Thyroid gland (tissue), 4 donors: ENCODE measurements around the gene CDCA5. TPM values are rescaled to one million over a fixed set of nuclear protein-coding genes. Genes with fewer than 3 reads are reported as not detected.

ENCODE experiments used
- DNase-seq, 2 donors: peaks; one replicate each; pipeline ENCODE4 v3.0.0-alpha.2; 2019
- H3K27ac ChIP-seq, 3 donors: fragments of 200-600 bp; sonication (generic); 1 replicate in 2 of 3; 2 replicates in 1 of 3; pipeline ENCODE4 v1.5.1; 2016 to 2019; ENCODE audit warnings: mild to moderate bottlenecking in 1 of 3, moderate library complexity in 1 of 3
- H3K27me3 ChIP-seq: fragments of 200-600 bp; sonication (generic); one replicate; pipeline ENCODE4 v1.5.1; 2019
- H3K36me3 ChIP-seq, 2 donors: fragments of 200-600 bp; sonication (generic); one replicate each; pipeline ENCODE4 v1.5.1; 2016 to 2019
- H3K4me1 ChIP-seq, 2 donors: fragments of 200-600 bp; sonication (generic); one replicate each; pipeline ENCODE4 v1.5.1; 2017 to 2019
- H3K4me3 ChIP-seq, 3 donors: fragments of 200-600 bp; sonication (generic); replicated peaks in 1 of 3; 1 replicate in 2 of 3; 2 replicates in 1 of 3; pipeline ENCODE4 v1.5.1; 2016; ENCODE audit warnings: mild to moderate bottlenecking in 1 of 3
- H3K9me3 ChIP-seq: fragments of 200-600 bp; sonication (generic); one replicate; pipeline ENCODE4 v1.5.1; 2017
- POLR2A ChIP-seq, 2 donors: fragments of 450-650 bp; IDR thresholded peaks; one replicate each; pipeline ENCODE4 v1.6.1; 2017; ENCODE audit warnings: antibody characterized with exemption in 2 of 2, mild to moderate bottlenecking in 2 of 2, moderate library complexity in 1 of 2
- WGBS, 2 donors: methylation state at CpG; one replicate each; pipeline ENCODE4 v1.1.5; 2017; 5-methylcytosine and 5-hydroxymethylcytosine counted together
- intact Hi-C: fragments of 100-400 bp; cut with DNase I; formaldehyde crosslinking; loops from one replicate; pipeline ENCODE4 v1.15.1; 2023
- total RNA-seq, 4 donors: library from RNA; depleted of rRNA; stranded (reverse); fragments of >200 nt; gene quantifications; one replicate each; pipeline ENCODE4 v1.2.3, GENCODE V29; 2016
- TF ChIP-seq, protein P1 (sequence below), 6 experiments: fragments of 200-600 bp in 3 of 6; fragments of 450-650 bp in 3 of 6; sonication (generic) in 3 of 6; IDR thresholded peaks; one replicate each; pipeline ENCODE4 v1.5.1; 2016 to 2019; ENCODE audit warnings: antibody characterized with exemption in 6 of 6, mild to moderate bottlenecking in 2 of 6, inconsistent platforms in 1 of 6, moderate library complexity in 1 of 6

Gene CDCA5
- total RNA-seq, 4 donors from 2014 or later: 0.71 to 1.8 (median 0.81) TPM; not detected in 1

DNA sequence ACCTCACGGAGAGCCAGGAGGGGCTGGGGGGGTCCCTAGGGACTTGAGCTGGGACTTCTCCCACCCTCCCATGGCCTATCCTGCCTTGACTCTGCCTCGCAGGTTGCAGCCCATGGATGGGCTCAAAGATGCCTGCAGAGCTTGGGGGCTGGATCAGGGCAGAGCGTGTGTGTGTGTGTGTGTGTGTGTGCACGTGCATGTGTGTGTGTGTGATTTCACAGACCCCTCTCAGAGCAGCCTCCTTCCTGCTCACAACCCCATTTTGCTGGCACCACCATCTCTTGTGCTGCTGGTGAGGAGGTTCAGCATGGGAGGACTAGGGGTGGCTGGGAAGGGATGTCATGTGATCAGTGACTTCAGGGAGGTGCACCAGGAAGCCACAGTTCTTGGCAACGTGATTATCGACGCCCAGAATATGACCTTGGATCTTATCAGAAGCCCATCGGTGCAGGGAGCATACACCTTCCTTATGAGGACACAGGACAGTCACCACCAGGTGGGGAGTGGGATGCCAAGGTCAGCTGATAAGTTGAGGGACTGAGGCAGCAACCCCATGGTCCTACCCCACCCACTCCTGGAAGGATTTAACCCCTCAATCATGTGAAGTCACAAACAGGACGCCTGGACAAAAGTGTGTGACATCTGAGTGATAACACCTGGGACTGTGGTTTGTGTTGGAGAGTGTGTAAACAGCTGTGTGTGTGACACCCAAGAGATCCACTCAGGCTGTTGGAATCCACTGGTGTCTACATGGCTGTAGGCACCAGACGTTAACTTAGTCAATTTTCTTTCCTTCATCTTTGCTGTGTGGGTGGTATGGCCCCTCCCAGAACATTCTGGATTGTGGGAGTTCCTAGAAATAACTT lies 23.6 kb downstream of the CDCA5 start:
- no peak for DNase-seq
- no peaks in the 10 kb centered on the region for H3K36me3 ChIP-seq
- no peaks in the 10 kb centered on the region for H3K27me3 ChIP-seq
- no peak overlapping the region for H3K27ac ChIP-seq
- H3K4me1 ChIP-seq: no peaks in the 10 kb centered on the region
- no peak for TF ChIP-seq POLR2A (IDR thresholded peaks at IDR 0.05)
- TF ChIP-seq, protein P1, sequence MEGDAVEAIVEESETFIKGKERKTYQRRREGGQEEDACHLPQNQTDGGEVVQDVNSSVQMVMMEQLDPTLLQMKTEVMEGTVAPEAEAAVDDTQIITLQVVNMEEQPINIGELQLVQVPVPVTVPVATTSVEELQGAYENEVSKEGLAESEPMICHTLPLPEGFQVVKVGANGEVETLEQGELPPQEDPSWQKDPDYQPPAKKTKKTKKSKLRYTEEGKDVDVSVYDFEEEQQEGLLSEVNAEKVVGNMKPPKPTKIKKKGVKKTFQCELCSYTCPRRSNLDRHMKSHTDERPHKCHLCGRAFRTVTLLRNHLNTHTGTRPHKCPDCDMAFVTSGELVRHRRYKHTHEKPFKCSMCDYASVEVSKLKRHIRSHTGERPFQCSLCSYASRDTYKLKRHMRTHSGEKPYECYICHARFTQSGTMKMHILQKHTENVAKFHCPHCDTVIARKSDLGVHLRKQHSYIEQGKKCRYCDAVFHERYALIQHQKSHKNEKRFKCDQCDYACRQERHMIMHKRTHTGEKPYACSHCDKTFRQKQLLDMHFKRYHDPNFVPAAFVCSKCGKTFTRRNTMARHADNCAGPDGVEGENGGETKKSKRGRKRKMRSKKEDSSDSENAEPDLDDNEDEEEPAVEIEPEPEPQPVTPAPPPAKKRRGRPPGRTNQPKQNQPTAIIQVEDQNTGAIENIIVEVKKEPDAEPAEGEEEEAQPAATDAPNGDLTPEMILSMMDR (IDR thresholded peaks at IDR 0.05): no peak
- intact Hi-C loops: no loop called here
- WGBS, 2 donors: 72 to 74% methylated on average over 6 to 10 of the region's 10 CpGs
- no peak overlapping the region for H3K4me3 ChIP-seq
- H3K9me3 ChIP-seq: no peaks in the 10 kb centered on the region

DNA sequence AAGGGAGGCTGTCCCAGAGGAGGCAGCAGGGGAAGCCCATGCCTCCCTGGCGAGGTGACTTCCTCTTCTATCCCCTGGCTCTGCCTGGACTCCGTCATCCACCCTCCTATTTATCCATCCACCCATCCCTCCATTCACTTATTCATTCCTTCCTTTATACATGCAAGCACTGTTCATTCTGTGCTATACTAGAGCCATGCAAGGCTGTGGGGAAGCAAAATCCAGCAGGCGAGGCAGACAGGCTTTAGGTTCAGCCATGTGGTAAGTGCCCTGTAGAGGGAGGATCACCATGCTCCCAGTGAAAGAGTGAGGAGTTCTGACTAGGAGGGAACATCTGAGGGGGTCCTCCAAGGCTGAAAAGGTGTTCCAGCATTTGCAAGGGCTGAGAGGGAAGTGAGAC lies 24.3 kb downstream of the CDCA5 start:
- Histone ChIP-seq H3K4me3 (no peak overlapping the region), H3K4me1 (no peaks in the 10 kb centered on the region), H3K9me3 (no peaks in the 10 kb centered on the region), H3K27me3 (no peaks in the 10 kb centered on the region), H3K36me3 (no peaks in the 10 kb centered on the region), H3K27ac (no peak overlapping the region)
- no peak for DNase-seq
- TF ChIP-seq, protein P1 (IDR thresholded peaks at IDR 0.05): no peak
- no peak for TF ChIP-seq POLR2A (IDR thresholded peaks at IDR 0.05)
- WGBS, 2 donors: 46 to 70% methylated on average over 3 of the region's 3 CpGs
- intact Hi-C loops: no loop called here

DNA sequence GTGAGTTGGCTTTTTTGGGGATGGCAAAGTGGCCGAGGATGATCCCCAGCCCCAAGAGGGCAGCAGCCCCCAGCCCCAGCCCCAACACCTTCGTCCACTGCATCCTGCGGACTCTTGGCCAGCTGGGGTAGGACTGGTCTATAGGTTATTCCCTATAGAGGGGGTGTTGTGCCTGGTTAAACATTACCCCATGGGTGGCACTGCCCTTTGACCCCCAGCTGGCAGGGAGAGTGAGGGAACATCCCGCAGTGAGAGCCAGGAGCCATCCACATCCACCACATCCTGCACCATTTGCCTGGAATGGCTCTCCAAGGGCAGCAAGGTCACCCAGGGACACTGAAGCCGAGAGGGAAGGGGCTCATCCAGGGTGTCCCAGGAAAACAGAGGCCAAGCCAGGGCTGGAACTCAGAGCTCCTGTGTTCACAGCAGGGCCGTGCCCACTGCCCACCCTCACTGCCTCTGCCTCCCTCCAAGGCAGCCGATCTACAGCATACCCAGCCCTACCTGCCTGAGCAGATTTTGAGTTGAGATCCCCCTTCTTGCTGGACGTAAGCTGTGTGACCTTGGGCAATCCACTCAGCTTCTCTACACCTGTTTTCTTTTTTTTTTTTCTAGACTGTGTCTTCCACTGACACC lies 25.3 kb downstream of the CDCA5 start, which contains the start of gene NAALADL1:
TSS of gene NAALADL1 (minus strand) at position 135 of the 636 bp plus-strand sequence. CDS start at position 103, 32 bp downstream.
- DNase-seq: no peak
- no peaks in the 10 kb centered on the region for H3K4me1 ChIP-seq
- intact Hi-C loops: no loop called here

DNA sequence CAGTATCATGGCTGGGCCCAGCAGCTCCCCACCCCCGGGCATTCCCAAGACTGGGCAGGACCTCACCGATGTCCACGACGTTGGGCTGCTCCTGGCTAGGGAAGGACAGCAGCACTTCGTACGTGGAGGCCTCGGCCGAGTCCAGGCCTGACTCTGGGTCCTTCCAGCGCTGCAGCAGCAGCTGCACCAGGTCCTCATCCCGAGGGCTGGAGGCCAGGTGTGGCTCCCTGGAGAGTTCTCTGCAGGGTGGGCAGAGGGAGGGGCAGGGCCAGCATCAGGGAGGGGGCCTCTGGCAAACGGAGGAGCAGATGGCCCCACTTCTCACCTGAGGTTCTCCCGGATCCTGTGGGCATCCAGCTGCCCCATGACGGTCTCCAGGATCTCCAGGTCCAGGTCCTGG lies 25.8 kb downstream of the CDCA5 start:
- intact Hi-C loops: no loop called here
- WGBS, 2 donors: 70 to 80% methylated on average over 5 of the region's 13 CpGs
- DNase-seq: no peak
- H3K4me1 ChIP-seq: no peaks in the 10 kb centered on the region
- H3K9me3 ChIP-seq: no peaks in the 10 kb centered on the region
- no peaks in the 10 kb centered on the region for H3K36me3 ChIP-seq
- TF ChIP-seq POLR2A (IDR thresholded peaks at IDR 0.05): no peak
- TF ChIP-seq, protein P1 (IDR thresholded peaks at IDR 0.05): no peak
- no peak overlapping the region for H3K27ac ChIP-seq
- no peaks in the 10 kb centered on the region for H3K27me3 ChIP-seq
- H3K4me3 ChIP-seq: no peak overlapping the region

More for the DNA sequence above, 25.3 kb downstream of the CDCA5 start, which contains the start of gene NAALADL1:
- no peaks in the 10 kb centered on the region for H3K27me3 ChIP-seq
- TF ChIP-seq, protein P1 (IDR thresholded peaks at IDR 0.05): no peak
- no peak for TF ChIP-seq POLR2A (IDR thresholded peaks at IDR 0.05)
- H3K9me3 ChIP-seq: no peaks in the 10 kb centered on the region
- H3K36me3 ChIP-seq: no peaks in the 10 kb centered on the region
- no peak within 1 kb of the TSS for H3K27ac ChIP-seq
- H3K4me3 ChIP-seq: no peak within 1 kb of the TSS
- 78 to 79% methylated on average over 3 to 5 of the region's 8 CpGs for WGBS, 2 donors

DNA sequence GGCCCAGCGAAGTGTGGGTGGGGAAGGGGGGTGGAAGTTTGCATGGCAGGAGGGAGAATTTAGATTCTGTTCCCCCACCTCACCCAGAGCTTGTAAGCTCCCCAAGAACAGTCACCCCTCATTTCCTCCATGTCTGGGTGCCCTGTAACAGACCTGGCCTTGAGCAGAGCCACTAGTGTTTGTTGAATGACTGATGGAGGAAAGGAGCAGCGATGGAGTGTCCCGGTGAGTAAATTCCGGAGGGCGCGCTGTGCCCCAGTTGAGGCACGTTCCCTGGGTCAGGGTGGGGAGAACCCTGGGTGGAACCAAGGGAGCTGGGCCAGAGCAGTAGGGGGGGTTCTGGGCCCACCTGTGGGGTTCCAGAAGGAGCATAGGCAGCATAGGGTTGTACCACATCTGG lies 26.3 kb downstream of the CDCA5 start:
- WGBS, 2 donors: 90 to 93% methylated on average over 6 to 7 of the region's 7 CpGs

More for the DNA sequence above, 26.3 kb downstream of the CDCA5 start:
- no peak overlapping the region for H3K27ac ChIP-seq
- no peaks in the 10 kb centered on the region for H3K9me3 ChIP-seq
- intact Hi-C loops: no loop called here
- H3K36me3 ChIP-seq: no peaks in the 10 kb centered on the region
- TF ChIP-seq, protein P1 (IDR thresholded peaks at IDR 0.05): no peak
- TF ChIP-seq POLR2A (IDR thresholded peaks at IDR 0.05): no peak
- DNase-seq: no peak
- H3K4me1 ChIP-seq: no peaks in the 10 kb centered on the region
- H3K27me3 ChIP-seq: no peaks in the 10 kb centered on the region
- no peak overlapping the region for H3K4me3 ChIP-seq
